ENCODE data around the gene KHSRP. TPM values are rescaled to one million over a fixed set of nuclear protein-coding genes. Genes with fewer than 3 reads are reported as not detected.

The KHSRP gene
- total and polyA plus RNA-seq, 10 of the 15 experiments (the other 5 are each of a cell fraction or from before 2014, with no cell fraction given) = 4.8 to 440 (median 82.0) TPM

GRCh38 chr19:6406401-6406800 is 18.2 kb downstream of the KHSRP start:
- Histone ChIP-seq H3K4me1 (ENCODE audit: control insufficient read depth, insufficient read depth, low read length) (no peaks in the 10 kb centered on the region), H3K27me3 (replicated peaks in 1 of 2; ENCODE audit: control insufficient read depth in 2 of 2, insufficient read depth in 2 of 2, low read length in 1 of 2) (no peaks in the 10 kb centered on the region), H2AFZ (ENCODE audit: control insufficient read depth, low read depth, low read length) (no peak overlapping the region), H3K9ac (ENCODE audit: control insufficient read depth, insufficient read depth, low read length) (no peak overlapping the region), H3K36me3 (ENCODE audit: control insufficient read depth in 2 of 2, insufficient read depth in 2 of 2, low read length in 1 of 2) (no peaks in the 10 kb centered on the region), H3K4me2 (ENCODE audit: control insufficient read depth, insufficient read depth) (no peak overlapping the region), H3K27ac (ENCODE audit: control insufficient read depth, insufficient read depth) (no peak overlapping the region), H3K79me2 (ENCODE audit: control insufficient read depth, insufficient read depth, low read length) (no peaks in the 10 kb centered on the region), H4K20me1 (ENCODE audit: control insufficient read depth, insufficient read depth) (no peaks in the 10 kb centered on the region), H3K4me3 (no peak overlapping the region), H3K9me3 (replicated peaks; ENCODE audit: control insufficient read depth, insufficient read depth, low read length) (no peaks in the 10 kb centered on the region)
- WGBS (ENCODE audit: insufficient coverage, insufficient replicate concordance, low lambda C conversion rate, missing lambda C conversion rate) = 6% methylated on average over 5 of the region's 5 CpGs
- intact Hi-C loops (cut with micrococcal nuclease; ENCODE audit: unreplicated experiment) = no loop called here
- FAIRE-seq (no peak), ATAC-seq (no peak), DNase-seq (ENCODE audit: low read depth, low spot score) (no peak)
- POLR2A ChIA-PET = interaction anchor here (0.6 kb wide), 1 partner anchor 464 kb away, joined by 3 read pairs; no protein-coding TSS in a partner anchor
- CTCF ChIA-PET = no interaction called here
- TF ChIP-seq POLR2AphosphoS2 (IDR thresholded peaks at IDR 0.05; ENCODE audit: low read depth, low read length) (no peak), REST (IDR thresholded peaks at IDR 0.05; ENCODE audit: low read depth, low read length) (no peak)
- in situ Hi-C loops (cut with MboI) = no loop called here
- BruUV-seq (replicated peaks) = no TSS peak
- SMC1A ChIA-PET (ENCODE audit: uncharacterized antibody, unreplicated experiment) = no interaction called here
- RAD21 ChIA-PET (ENCODE audit: unreplicated experiment) = interaction anchor here (1.1 kb wide), 1 partner anchor 15 kb away, joined by 4 read pairs; no protein-coding TSS in a partner anchor

Measured in GM12878 (cell line).